Stimulated activated CD8-positive, alpha-beta memory T cell treated with anti-CD3 and anti-CD28 coated beads, Interleukin-4, amount 100 ng/mL, for 24 hours (primary cell): ENCODE data around the gene FGD4.

ENCODE experiments used
- DNase-seq: peaks from one replicate; pipeline ENCODE4 v3.0.0-alpha.2; 2020; ENCODE audit warnings: low read depth

Gene FGD4

GRCh38 chr12:32399370-32400113 lies at the start of gene FGD4:
TSS of gene FGD4 (plus strand) at chr12:32399558.
- peak; percentile 29 for DNase-seq

GRCh38 chr12:32353540-32353939 lies 45.8 kb upstream of the FGD4 start:
- DNase-seq, result no peak

- DNase-seq, result no peak
Observed at GRCh38 chr12:32357601-32358249, 41.6 kb upstream of the FGD4 start.

GRCh38 chr12:32360956-32361355 lies 38.4 kb upstream of the FGD4 start:
- DNase-seq, result no peak

- DNase-seq, result no peak
Observed at GRCh38 chr12:32362892-32363291, 36.5 kb upstream of the FGD4 start.

GRCh38 chr12:32365473-32366064 lies 33.8 kb upstream of the FGD4 start:
- DNase-seq, result peak; percentile 11

- DNase-seq, result no peak
Observed at GRCh38 chr12:32366714-32367113, 32.6 kb upstream of the FGD4 start.

GRCh38 chr12:32367381-32367780 lies 32.0 kb upstream of the FGD4 start:
- no peak for DNase-seq

GRCh38 chr12:32369202-32369601 lies 30.2 kb upstream of the FGD4 start:
- DNase-seq, result no peak

- no peak for DNase-seq
Observed at GRCh38 chr12:32377344-32378055, 21.9 kb upstream of the FGD4 start.

GRCh38 chr12:32379213-32379612 lies 20.1 kb upstream of the FGD4 start:
- no peak for DNase-seq

- DNase-seq, result no peak
Observed at GRCh38 chr12:32379667-32380066, 19.7 kb upstream of the FGD4 start.

- DNase-seq, result no peak
Observed at GRCh38 chr12:32382226-32382625, 17.1 kb upstream of the FGD4 start.

- DNase-seq, result no peak
Observed at GRCh38 chr12:32390572-32391219, 8.7 kb upstream of the FGD4 start.

GRCh38 chr12:32395026-32395425 lies 4.3 kb upstream of the FGD4 start:
- DNase-seq, result no peak

GRCh38 chr12:32397696-32398095 lies 1.7 kb upstream of the FGD4 start:
- DNase-seq, result no peak

- no peak for DNase-seq
Observed at GRCh38 chr12:32398181-32398580, 1.2 kb upstream of the FGD4 start.

GRCh38 chr12:32398816-32399369 lies 465 bp upstream of the FGD4 start:
- DNase-seq, result no peak

- DNase-seq, result no peak
Observed at GRCh38 chr12:32400114-32400672, 835 bp downstream of the FGD4 start.

- no peak for DNase-seq
Observed at GRCh38 chr12:32400866-32401265, 1.5 kb downstream of the FGD4 start.

- DNase-seq, result no peak
Observed at GRCh38 chr12:32402170-32402569, 2.8 kb downstream of the FGD4 start.

- DNase-seq, result no peak
Observed at GRCh38 chr12:32402946-32403345, 3.6 kb downstream of the FGD4 start.
